IMR-90 (cell line): ENCODE data around the gene SYNE1. TPM values are rescaled to one million over a fixed set of nuclear protein-coding genes. Genes with fewer than 3 reads are reported as not detected.
A peak's percentile ranks its signal among the peaks of the same experiment; 100 is the strongest.

Source experiments
- ATAC-seq: fragments of 200-7000 bp; cut with Tn5 transposase; 2 replicates; pipeline ENCODE4 v1.9.1; 2020; ENCODE audit warnings: low read depth, mild to moderate bottlenecking, moderate library complexity
- BruUV-seq: library from RNA; stranded (reverse); fragments of 400-500 nt; replicated peaks from 2 replicates; lab custom pipeline; 2021; lab: Mats Ljungman, UMichigan
- CTCF ChIA-PET: fragments of 300-600 bp; formaldehyde crosslinking; extraction: SDS; loops from one replicate; lab custom pipeline; 2021; ENCODE audit warnings: antibody characterized with exemption; lab: Yijun Ruan, JAX
- POLR2A ChIA-PET: fragments of 300-600 bp; sonication (Branson Sonifier 250); formaldehyde crosslinking; loops from one replicate; lab custom pipeline; 2022; ENCODE audit warnings: antibody characterized with exemption; ENCODE audit not compliant: unreplicated experiment; lab: Charles Lee
- DNase-seq: peaks from one replicate; pipeline ENCODE4 v3.0.0; 2013
- H2AFZ ChIP-seq: replicated peaks from 2 replicates; pipeline ENCODE3; 2013; ENCODE audit warnings: low read length, mild to moderate bottlenecking; ENCODE audit not compliant: poor library complexity
- H2AK5ac ChIP-seq: 2 replicates; pipeline ENCODE4 v1.6.1; 2013; ENCODE audit warnings: low read depth, low read length, inconsistent platforms
- H2AK9ac ChIP-seq: replicated peaks from 2 replicates; pipeline ENCODE3; 2013; ENCODE audit warnings: mild to moderate bottlenecking, low read depth, low read length, moderate library complexity; ENCODE audit not compliant: poor library complexity
- H2BK120ac ChIP-seq: 2 replicates; pipeline ENCODE4 v1.6.1; 2013; ENCODE audit warnings: low read depth, low read length, inconsistent platforms
- H2BK15ac ChIP-seq: 3 replicates; pipeline ENCODE4 v1.6.1; 2013; ENCODE audit warnings: low read depth, low read length, inconsistent platforms
- H2BK20ac ChIP-seq: 2 replicates; pipeline ENCODE4 v1.6.1; 2013; ENCODE audit warnings: low read depth, mild to moderate bottlenecking, inconsistent platforms, low read length, moderate library complexity
- H2BK5ac ChIP-seq: 2 replicates; pipeline ENCODE4 v1.6.1; 2013; ENCODE audit warnings: mild to moderate bottlenecking, low read depth, low read length, inconsistent platforms; ENCODE audit not compliant: poor library complexity, severe bottlenecking
- H3K14ac ChIP-seq: replicated peaks from 2 replicates; pipeline ENCODE4 v1.6.1; 2013; ENCODE audit warnings: low read depth, low read length, inconsistent platforms
- H3K18ac ChIP-seq: 2 replicates; pipeline ENCODE4 v1.6.1; 2013; ENCODE audit warnings: low read depth, low read length, control low read depth
- H3K23ac ChIP-seq: 2 replicates; pipeline ENCODE4 v1.6.1; 2013; ENCODE audit warnings: low read depth, low read length, inconsistent platforms
- H3K27ac ChIP-seq: 2 replicates; pipeline ENCODE4 v1.5.1; 2013; ENCODE audit warnings: mild to moderate bottlenecking, control low read depth, low read length; ENCODE audit not compliant: insufficient read depth
- H3K27me3 ChIP-seq: 2 replicates; pipeline ENCODE4 v1.6.1; 2013; ENCODE audit warnings: low read length; ENCODE audit not compliant: control insufficient read depth, insufficient read depth
- H3K36me3 ChIP-seq: 2 replicates; pipeline ENCODE4 v1.6.1; 2013; ENCODE audit warnings: low read length, mixed read lengths; ENCODE audit not compliant: control insufficient read depth, insufficient read depth
- H3K4ac ChIP-seq: 2 replicates; pipeline ENCODE4 v1.6.1; 2013; ENCODE audit warnings: low read depth, low read length, inconsistent platforms
- H3K4me1 ChIP-seq: 2 replicates; pipeline ENCODE4 v1.6.1; 2013; ENCODE audit warnings: low read length, mixed read lengths; ENCODE audit not compliant: control insufficient read depth, insufficient read depth
- H3K4me2 ChIP-seq: 2 replicates; pipeline ENCODE4 v1.6.1; 2013; ENCODE audit warnings: low read depth, mild to moderate bottlenecking, control low read depth, low read length, moderate library complexity
- H3K4me3 ChIP-seq: 2 replicates; pipeline ENCODE4 v1.5.1; 2013; ENCODE audit warnings: low read depth, mild to moderate bottlenecking, control low read depth, low read length, moderate library complexity; ENCODE audit not compliant: insufficient read depth
- H3K56ac ChIP-seq: 2 replicates; pipeline ENCODE4 v1.6.1; 2013; ENCODE audit warnings: low read length, inconsistent platforms; ENCODE audit not compliant: insufficient read depth; ENCODE audit errors: extremely low read depth
- H3K79me1 ChIP-seq, 2 experiments: 2 replicates each; pipeline ENCODE4 v1.6.1; 2013; ENCODE audit warnings: low read length in 2 of 2, inconsistent platforms in 1 of 2, low read depth in 1 of 2
- H3K9ac ChIP-seq: 2 replicates; pipeline ENCODE4 v1.6.1; 2013; ENCODE audit warnings: low read depth, low read length, control low read depth
- H3K9me1 ChIP-seq: 2 replicates; pipeline ENCODE4 v1.6.1; 2013; ENCODE audit warnings: low read length, inconsistent platforms; ENCODE audit not compliant: insufficient read depth
- H3K9me3 ChIP-seq: 2 replicates; pipeline ENCODE4 v1.6.1; 2013; ENCODE audit warnings: low read length; ENCODE audit not compliant: control insufficient read depth, insufficient read depth
- H4K20me1 ChIP-seq: 2 replicates; pipeline ENCODE4 v1.6.1; 2013; ENCODE audit warnings: low read length, inconsistent platforms; ENCODE audit not compliant: insufficient read depth
- H4K5ac ChIP-seq: 2 replicates; pipeline ENCODE4 v1.6.1; 2013; ENCODE audit warnings: mild to moderate bottlenecking, low read depth, low read length, control low read depth
- H4K8ac ChIP-seq, 2 experiments: 2 replicates each; pipeline ENCODE4 v1.6.1; 2013; ENCODE audit warnings: low read depth in 2 of 2, low read length in 2 of 2, control low read depth in 1 of 2, inconsistent platforms in 1 of 2
- H4K91ac ChIP-seq: 2 replicates; pipeline ENCODE4 v1.6.1; 2013; ENCODE audit warnings: low read depth, low read length, inconsistent platforms; ENCODE audit not compliant: insufficient read depth
- MAFK ChIP-seq: IDR thresholded peaks from 2 replicates; pipeline ENCODE4 v1.6.1; 2012; ENCODE audit warnings: low read depth, low read length, improper control_type of control experiment
- RCOR1 ChIP-seq: IDR thresholded peaks from 2 replicates; pipeline ENCODE4 v1.6.1; 2012; ENCODE audit warnings: mild to moderate bottlenecking, low read length, improper control_type of control experiment; ENCODE audit not compliant: insufficient replicate concordance
- WGBS, 2 experiments: methylation state at CpG; one replicate each; pipeline versions ENCODE4 v1.1.5 to v1.1.7; 2013; ENCODE audit warnings: missing lambda C conversion rate in 2 of 2; ENCODE audit not compliant: insufficient read length in 1 of 2; ENCODE audit errors: extremely low coverage in 2 of 2; 5-methylcytosine and 5-hydroxymethylcytosine counted together
- dilution Hi-C: fragments of 300-500 bp; cut with HindIII; formaldehyde crosslinking; loops from one replicate; pipeline ENCODE4 v1.14.3; 2018; ENCODE audit warnings: low sequenced_read_pairs; ENCODE audit not compliant: unreplicated experiment
- in situ Hi-C: fragments of 300-500 bp; cut with MboI; formaldehyde crosslinking; loops from 3 replicates; pipeline ENCODE4 v1.14.3; 2019; ENCODE audit warnings: low sequenced_read_pairs, inconsistent platforms, mixed read lengths
- intact Hi-C: fragments of 100-400 bp; cut with micrococcal nuclease; formaldehyde crosslinking; loops from 2 replicates; pipeline ENCODE4 v1.10.0; 2022
- polyA plus RNA-seq, 3 experiments: library from polyadenylated mRNA; depleted of rRNA; stranded (reverse); fragments of >200 nt; gene quantifications; 2 replicates each; pipeline ENCODE4 v1.2.3, GENCODE V29; 2012; ENCODE audit warnings: low replicate concordance in 1 of 3
- total RNA-seq: library from RNA; depleted of rRNA; stranded (reverse); fragments of >200 nt; gene quantifications from 2 replicates; pipeline ENCODE4 v1.2.3, GENCODE V29; 2012

The SYNE1 gene
- total and polyA plus RNA-seq, 2 of the 4 experiments (the other 2 are of a cell fraction) = 34.1 to 159 TPM

DNA sequence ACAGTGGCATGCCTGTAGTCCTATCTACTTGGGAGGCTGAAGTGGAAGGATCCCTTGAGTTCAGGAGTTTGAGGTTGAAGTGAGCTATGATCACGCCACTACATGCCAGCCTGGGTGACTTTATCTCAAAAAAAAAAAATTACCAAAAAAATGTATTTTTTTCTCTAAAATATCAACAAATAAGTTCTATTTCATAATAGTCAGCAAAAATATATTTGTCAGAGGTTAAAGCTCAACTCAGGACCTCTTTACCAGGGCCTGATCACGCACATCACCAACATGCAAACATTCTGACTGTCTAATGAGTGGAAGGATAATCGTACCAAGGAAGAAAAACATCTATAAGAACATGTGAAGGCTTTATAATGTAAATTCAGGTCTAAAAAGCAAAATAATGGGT, 387.0 kb downstream of the SYNE1 start:
- dilution Hi-C loops (no loop called here), intact Hi-C loops (no loop called here), in situ Hi-C loops (no loop called here)
- TF ChIP-seq RCOR1 (no peak), MAFK (peak; percentile 70)
- Histone ChIP-seq H3K4ac (no peak overlapping the region), H2AK9ac (no peak overlapping the region), H3K9me1 (0 out of 2 replicates have a peak, but pooled peaks cover 2% of the 10 kb centered on the region), H4K5ac (no peak overlapping the region), H3K36me3 (peaks cover 14% of the 10 kb centered on the region), H3K23ac (no peak overlapping the region), H4K20me1 (no peaks in the 10 kb centered on the region), H3K4me1 (peaks cover 2% of the 10 kb centered on the region), H4K8ac (no peak overlapping the region), H3K18ac (no peak overlapping the region), H3K27ac (no peak overlapping the region), H3K27me3 (no peaks in the 10 kb centered on the region), H2AFZ (no peak overlapping the region), H2BK15ac (no peak overlapping the region), H3K4me3 (no peak overlapping the region), H3K9ac (no peak overlapping the region), H3K4me2 (no peak overlapping the region), H2BK5ac (no peak overlapping the region), H3K14ac (no peak overlapping the region), H2BK20ac (no peak overlapping the region), H3K79me1 (no peaks in the 10 kb centered on the region; a peak in 1 of 4 replicates), H3K9me3 (no peaks in the 10 kb centered on the region), H2BK120ac (no peak overlapping the region), H2AK5ac (no peak overlapping the region), H4K91ac (no peak overlapping the region), H3K56ac (no peak overlapping the region)
- WGBS, 2 experiments = no CpG with 5 or more reads among the region's 3 CpGs
- ATAC-seq = no peak
- no peak for DNase-seq
- ChIA-PET CTCF (no interaction called here), POLR2A (no interaction called here)
- BruUV-seq = no TSS peak
